Activated CD4-positive, alpha-beta T cell treated with anti-CD3 and anti-CD28 coated beads, Interleukin-2, amount 50 U/mL, for 24 hours (primary cell): ENCODE measurements around the gene SUPT5H.
"Not testable (repeated sequence)": the region's sequence is repeated elsewhere in the genome, so short reads cannot be mapped to it uniquely, and the experiment has no call there.

Experiments
- DNase-seq, 2 donors: peaks; one replicate each; pipeline ENCODE4 v3.0.0-alpha.2; 2020; ENCODE audit warnings: low read depth in 1 of 2, low spot score in 1 of 2

Gene SUPT5H

GRCh38 chr19:39425744-39426143, 19.6 kb upstream of the SUPT5H start:
- DNase-seq, result no peak

- no peak for DNase-seq
Observed at GRCh38 chr19:39426170-39426569, 19.2 kb upstream of the SUPT5H start.

GRCh38 chr19:39427707-39428106, 17.7 kb upstream of the SUPT5H start:
- DNase-seq, result no peak

GRCh38 chr19:39428283-39429112, 16.9 kb upstream of the SUPT5H start:
- DNase-seq, result no peak

- peak in 1 of 2 donors; percentile 49 for DNase-seq
Observed at GRCh38 chr19:39430675-39431593, 14.4 kb upstream of the SUPT5H start.

DNA sequence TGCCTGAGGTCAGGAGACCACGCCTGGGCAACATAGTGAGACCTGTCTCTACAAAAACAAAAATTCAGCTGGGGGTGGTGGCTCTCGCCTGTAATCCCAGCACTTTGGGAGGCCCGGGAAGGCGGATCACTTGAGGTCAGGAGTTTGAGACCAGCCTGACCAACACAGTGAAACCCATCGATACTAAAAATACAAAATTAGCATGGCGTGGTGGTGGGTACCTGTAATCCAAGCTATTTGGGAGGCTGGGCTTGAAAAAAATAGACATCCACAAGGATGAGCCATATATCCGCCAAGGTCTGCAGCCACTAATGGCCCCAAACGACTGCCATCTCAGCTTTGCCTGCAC, 12.7 kb upstream of the SUPT5H start:
- no peak for DNase-seq

DNA sequence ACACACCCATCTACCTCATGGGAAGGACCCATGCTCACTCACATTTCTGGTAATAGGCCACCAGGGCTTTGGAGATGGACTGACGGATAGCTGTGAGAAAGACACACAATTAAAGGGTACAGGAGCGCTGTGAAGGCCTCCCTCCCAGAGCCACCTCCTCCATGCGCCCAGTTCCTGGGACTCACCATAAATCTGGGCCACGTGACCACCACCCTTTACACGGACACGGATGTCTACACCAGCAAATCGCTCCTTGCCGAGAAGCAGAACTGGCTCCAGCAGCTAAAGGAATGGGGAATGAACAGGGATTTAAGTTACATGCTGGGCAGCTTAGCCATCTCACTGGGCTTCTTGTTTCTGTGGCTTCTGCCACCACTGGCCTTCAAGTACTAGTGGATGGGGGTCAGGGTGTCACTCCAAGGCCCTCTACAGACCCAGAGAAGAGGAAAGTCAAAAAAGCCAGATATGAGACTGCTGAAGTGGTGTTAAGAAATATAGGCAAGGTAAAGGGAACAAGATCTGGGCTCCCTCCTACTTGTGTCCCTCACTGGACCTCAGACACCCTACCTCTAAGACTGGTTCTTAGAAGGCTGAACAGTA, 11.8 kb upstream of the SUPT5H start:
- no peak for DNase-seq

DNA sequence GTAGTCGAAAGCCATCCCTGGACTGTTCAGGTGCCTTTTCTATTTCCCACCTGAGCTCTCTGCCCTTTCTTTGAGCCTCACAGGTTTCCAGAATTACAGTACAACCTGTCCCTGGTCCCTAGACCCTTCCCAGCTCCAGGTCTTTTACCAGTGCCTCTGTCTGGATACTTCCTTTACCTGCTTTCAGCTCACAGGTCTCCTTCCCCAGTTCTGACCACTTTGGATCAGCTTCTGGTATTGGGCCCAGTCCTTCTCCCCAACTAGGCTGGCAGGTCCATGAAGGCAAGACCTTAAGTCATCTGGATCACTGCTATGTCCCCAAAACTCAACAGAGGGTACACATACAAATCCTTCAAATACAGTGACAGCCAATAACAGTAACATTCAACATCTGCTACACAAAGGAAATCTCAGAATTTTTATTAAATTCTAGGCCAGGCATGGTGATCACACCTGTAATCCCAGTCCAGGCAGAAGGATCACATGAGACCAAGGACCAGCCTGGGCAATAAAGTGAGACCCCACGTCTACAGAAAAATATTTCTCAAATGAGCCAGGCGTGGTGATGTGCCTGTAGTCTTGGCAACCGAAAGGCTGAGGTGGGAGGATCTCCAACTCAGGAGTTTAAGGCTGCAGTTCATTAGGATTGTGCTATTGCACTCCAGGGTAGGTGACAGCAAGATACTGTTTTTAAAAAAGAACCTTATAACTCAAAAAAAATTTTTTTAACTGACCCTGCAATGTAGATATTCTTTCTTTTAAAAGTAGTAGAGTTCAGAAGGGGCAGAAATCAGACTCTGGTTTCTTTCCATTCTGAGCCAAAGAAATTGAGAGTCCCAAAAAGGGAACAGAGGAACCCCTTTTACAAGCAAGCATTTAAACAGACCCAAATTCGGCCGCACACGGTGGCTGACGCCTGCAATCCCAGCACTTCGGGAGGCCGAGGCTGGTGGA, 11.0 kb upstream of the SUPT5H start:
- no peak for DNase-seq

- DNase-seq, result peak; percentile 98 to 99
Observed at GRCh38 chr19:39435499-39436349, 9.7 kb upstream of the SUPT5H start, which contains the start of gene RPS16. TSS of gene RPS16 (minus strand) at chr19:39435949. CDS start at chr19:39435895, 54 bp downstream.

GRCh38 chr19:39436350-39436716, 9.0 kb upstream of the SUPT5H start:
- no peak for DNase-seq

- no peak for DNase-seq
Observed at GRCh38 chr19:39438270-39438934, 7.0 kb upstream of the SUPT5H start.

GRCh38 chr19:39444598-39445195, 685 bp upstream of the SUPT5H start:
- no peak for DNase-seq

DNA sequence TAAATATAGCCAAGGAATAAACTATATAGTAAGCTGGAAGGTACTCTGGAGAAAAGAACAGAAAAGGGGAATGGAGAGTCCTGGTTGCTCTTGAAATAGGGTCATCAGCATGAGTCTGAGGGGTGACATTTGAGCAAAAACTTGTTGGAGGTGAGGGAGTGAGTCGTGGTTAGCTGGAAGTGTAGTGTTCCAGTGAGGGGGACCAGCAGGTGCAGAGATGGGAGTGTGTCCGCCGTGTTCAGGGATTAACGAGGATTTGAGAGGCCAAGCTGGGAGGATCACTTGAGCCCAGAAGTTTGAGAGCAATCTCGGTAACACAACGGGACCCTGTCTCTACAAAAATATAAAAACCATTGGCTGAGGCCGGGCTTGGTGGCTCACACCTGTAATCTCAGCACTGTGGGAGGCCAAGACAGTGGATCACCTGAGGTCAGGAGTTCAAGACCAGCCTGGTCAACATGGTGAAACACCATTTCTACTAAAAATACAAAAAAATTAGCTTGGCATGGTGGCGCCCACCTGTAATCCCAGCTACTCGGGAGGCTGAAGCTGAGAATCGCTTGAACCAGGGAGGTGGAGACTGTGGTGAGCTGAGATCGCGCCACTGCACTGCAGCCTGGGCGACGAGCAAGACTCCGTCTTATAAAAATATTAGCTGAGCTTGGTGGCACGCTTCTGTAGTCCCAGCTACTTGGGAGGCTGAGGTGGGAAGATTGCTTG, 1.1 kb downstream of the SUPT5H start:
- DNase-seq, result no peak

- DNase-seq, result no peak
Observed at GRCh38 chr19:39448271-39448670, 2.9 kb downstream of the SUPT5H start.

DNA sequence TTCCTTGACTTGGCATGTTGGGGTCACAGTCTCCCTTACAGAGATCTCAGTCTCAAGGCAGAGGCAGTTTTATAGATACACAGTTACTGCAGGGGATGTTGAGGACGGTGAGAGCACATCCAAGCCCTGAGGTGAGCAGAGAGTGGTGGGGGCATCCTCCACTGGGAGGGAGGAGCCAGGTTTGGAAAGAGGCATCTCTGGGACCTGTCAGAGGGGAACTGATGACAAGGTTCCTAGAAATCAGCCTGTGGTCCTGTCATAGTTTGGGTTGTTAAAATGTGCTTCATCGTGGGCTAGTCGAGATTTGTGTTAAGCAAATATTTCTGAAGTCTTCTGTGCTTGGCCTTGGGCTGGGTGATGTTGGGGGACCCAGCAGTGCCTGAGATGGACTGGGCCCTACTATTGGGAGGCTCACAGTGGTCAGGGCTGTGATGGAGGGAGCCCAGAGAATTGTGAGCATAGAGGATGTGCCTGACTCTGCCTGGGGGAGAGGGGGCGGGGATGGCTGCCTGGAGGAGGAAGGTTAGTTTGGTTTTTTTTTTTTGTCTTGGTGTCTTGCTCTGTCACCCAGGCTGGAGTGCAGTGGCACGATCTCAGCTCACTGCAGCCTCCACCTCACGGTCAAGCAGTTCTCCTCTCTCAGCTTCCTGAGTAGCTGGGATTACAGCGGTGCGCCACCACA, 3.9 kb downstream of the SUPT5H start:
- DNase-seq, result no peak

DNA sequence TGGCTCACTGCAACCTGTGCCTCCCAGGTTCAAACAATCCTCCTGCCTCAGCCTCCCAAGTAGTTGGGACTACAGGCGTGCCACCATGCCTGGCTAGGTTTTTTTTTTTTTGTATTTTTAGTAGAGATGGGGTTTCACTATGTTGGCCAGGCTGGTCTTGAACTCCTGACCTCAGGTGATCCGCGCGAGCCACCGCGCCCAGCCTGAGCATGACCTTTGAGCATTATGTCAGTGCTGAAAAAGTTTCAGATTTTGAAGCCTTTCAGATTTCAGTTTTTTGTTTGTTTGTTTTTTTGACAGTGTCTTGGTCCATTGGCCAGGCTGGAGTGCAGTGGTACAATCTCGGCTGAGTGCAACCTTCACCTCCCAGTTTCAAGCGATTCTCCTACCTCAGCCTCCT, 5.9 kb downstream of the SUPT5H start:
- not testable (repeated sequence) for DNase-seq

- DNase-seq, result no peak
Observed at GRCh38 chr19:39463403-39463802, 18.0 kb downstream of the SUPT5H start.
